ENCODE data around the gene LRBA.

DNA sequence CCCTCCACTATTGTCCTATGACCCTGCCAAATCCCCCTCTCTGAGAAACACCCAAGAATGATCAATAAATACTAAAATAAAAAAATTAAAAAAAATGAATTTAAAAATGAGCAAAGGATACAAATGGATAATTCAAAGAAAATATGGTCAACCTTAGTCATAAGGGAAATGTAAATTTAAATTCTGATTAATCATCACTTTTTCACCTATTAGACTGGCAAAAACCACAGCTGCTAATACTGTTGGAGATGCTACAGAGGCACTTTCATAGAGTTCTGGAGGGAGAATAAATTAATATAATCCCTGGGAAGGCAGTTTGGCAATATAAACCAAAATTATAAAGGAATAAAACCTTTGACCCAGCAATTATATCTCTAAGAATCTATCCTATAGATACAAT, 50.3 kb downstream of the LRBA start:
- TF ChIP-seq POLR2A (IDR thresholded peaks at IDR 0.05) (no peak), CTCF (IDR thresholded peaks at IDR 0.05) (no peak)

Measured in breast epithelium (tissue), 3 donors.